Measurements from ENCODE around the gene E2F4.

E2F4 gene

GRCh38 chr16:67193536-67193935 is 1.6 kb downstream of the E2F4 start:
- no peak for TF ChIP-seq REST (IDR thresholded peaks at IDR 0.05; ENCODE audit: low read depth)
- no peak for TF ChIP-seq MAX (IDR thresholded peaks at IDR 0.05)
- no peak for TF ChIP-seq YY1 (IDR thresholded peaks at IDR 0.05; ENCODE audit: low read depth)
- TF ChIP-seq RAD21 (IDR thresholded peaks at IDR 0.05; ENCODE audit: low read depth): no peak
- no peak for TF ChIP-seq FOXM1 (IDR thresholded peaks at IDR 0.05; ENCODE audit: borderline replicate concordance, low read depth)
- TF ChIP-seq ZBTB7A (IDR thresholded peaks at IDR 0.05; ENCODE audit: low read depth): no peak
- TF ChIP-seq EP300 (IDR thresholded peaks at IDR 0.05; ENCODE audit: borderline replicate concordance): no peak
- no peak for TF ChIP-seq CEBPB (IDR thresholded peaks at IDR 0.05)
- no peak for TF ChIP-seq TEAD4 (IDR thresholded peaks at IDR 0.05)

DNA sequence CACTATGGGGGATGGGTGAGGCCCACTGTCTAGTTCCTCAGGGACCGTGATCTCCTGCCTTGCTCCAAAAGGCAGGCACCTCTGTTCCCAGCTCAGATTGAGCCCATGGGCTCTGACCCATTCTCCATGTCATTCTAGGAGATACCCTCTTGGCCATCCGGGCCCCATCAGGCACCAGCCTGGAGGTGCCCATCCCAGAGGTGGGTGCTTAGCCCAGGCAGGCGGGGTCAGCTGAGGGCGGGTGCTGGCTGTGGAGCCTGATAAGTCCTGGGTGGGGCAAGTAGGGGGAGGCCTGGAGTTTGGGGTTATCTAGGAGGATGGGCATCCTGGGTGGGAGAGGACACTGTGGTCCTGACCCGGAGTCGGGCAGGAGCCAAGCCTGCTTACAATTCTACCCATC is 2.3 kb downstream of the E2F4 start:
- TF ChIP-seq RAD21 (IDR thresholded peaks at IDR 0.05; ENCODE audit: low read depth): no peak
- no peak for TF ChIP-seq MAX (IDR thresholded peaks at IDR 0.05)
- TF ChIP-seq TAF1 (IDR thresholded peaks at IDR 0.05; ENCODE audit: low read depth): no peak
- TF ChIP-seq EP300 (IDR thresholded peaks at IDR 0.05; ENCODE audit: borderline replicate concordance): no peak
- no peak for TF ChIP-seq EGR1 (IDR thresholded peaks at IDR 0.05)
- TF ChIP-seq ZBTB7A (IDR thresholded peaks at IDR 0.05; ENCODE audit: low read depth): no peak
- TF ChIP-seq CREB1 (IDR thresholded peaks at IDR 0.05; ENCODE audit: low read depth): no peak
- no peak for TF ChIP-seq CEBPB (IDR thresholded peaks at IDR 0.05)

GRCh38 chr16:67195676-67196075 is 3.7 kb downstream of the E2F4 start:
- TF ChIP-seq RAD21 (IDR thresholded peaks at IDR 0.05; ENCODE audit: low read depth) (no peak), EP300 (IDR thresholded peaks at IDR 0.05; ENCODE audit: borderline replicate concordance) (no peak)

DNA sequence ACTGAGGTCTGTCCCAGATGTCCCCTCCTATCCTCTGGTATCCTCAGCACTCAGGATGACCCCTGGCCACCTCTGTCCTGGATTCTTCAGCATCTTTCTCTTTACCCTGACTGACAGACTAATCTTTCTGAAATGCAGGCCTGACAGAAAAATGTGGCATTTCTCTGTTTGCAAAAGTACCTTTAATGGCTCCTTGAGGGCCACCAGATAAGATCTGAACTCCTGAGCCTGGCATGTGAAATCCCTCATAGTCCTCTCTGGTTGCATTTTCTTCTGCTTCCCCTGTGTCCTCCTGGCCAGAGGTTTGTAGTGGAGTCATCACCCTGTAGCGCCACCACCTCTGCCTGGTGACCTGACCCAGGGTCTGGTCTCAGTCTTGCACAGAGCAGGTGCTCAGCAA is 4.9 kb downstream of the E2F4 start:
- no peak for TF ChIP-seq MAX (IDR thresholded peaks at IDR 0.05)

DNA sequence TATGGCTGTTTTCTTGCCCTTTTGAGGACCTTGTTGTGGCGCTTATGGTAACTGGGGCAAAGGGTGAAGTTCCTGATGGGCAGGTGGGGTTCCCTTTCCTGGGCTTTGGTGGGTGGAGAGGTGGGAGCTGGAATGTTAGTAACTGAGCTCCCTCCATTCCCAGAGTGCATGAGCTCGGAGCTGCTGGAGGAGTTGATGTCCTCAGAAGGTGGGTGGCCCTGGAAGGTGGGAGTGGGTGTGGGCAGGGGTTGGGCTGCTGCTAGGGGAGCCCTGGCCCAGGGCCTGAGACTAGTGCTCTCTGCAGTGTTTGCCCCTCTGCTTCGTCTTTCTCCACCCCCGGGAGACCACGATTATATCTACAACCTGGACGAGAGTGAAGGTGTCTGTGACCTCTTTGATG is 5.7 kb downstream of the E2F4 start:
- TF ChIP-seq CREB1 (IDR thresholded peaks at IDR 0.05; ENCODE audit: low read depth) (no peak), CEBPB (IDR thresholded peaks at IDR 0.05) (no peak), RAD21 (IDR thresholded peaks at IDR 0.05; ENCODE audit: low read depth) (no peak), REST (IDR thresholded peaks at IDR 0.05; ENCODE audit: low read depth) (no peak), TEAD4 (IDR thresholded peaks at IDR 0.05) (no peak), EGR1 (IDR thresholded peaks at IDR 0.05) (no peak), NFIC (IDR thresholded peaks at IDR 0.05) (no peak), YY1 (IDR thresholded peaks at IDR 0.05; ENCODE audit: low read depth) (no peak), ZBTB7A (IDR thresholded peaks at IDR 0.05; ENCODE audit: low read depth) (no peak), TAF1 (IDR thresholded peaks at IDR 0.05; ENCODE audit: low read depth) (no peak), MAX (IDR thresholded peaks at IDR 0.05) (no peak), EP300 (IDR thresholded peaks at IDR 0.05; ENCODE audit: borderline replicate concordance) (no peak), FOXM1 (IDR thresholded peaks at IDR 0.05; ENCODE audit: borderline replicate concordance, low read depth) (no peak), TCF12 (IDR thresholded peaks at IDR 0.05; ENCODE audit: low read depth) (no peak), USF1 (IDR thresholded peaks at IDR 0.05) (no peak)

DNA sequence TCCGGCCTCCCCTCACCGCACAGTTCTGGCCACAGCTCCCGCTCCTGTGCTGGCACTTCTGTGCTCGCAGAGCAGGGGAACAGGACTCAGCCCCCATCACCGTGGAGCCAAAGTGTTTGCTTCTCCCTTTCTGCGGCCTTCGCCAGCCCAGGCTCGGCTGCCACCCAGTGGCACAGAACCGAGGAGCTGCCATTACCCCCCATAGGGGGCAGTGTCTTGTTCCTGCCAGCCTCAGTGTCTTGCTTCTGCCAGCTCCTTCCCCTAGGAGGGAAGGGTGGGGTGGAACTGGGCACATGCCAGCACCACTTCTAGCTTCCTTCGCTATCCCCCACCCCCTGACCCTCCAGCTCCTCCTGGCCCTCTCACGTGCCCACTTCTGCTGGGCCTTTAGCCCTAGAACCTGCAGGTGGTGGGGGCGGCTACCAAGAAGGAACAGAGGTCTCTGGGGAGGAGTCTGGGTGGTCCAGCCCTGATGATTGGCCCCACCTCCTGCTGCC is 6.3 kb downstream of the E2F4 start:
- TF ChIP-seq RAD21 (IDR thresholded peaks at IDR 0.05; ENCODE audit: low read depth): peak; percentile 41; the same call in 1 of the 2 replicates
- 0 out of 2 replicates have a peak, but pooled peaks have one; percentile 49 for TF ChIP-seq ZBTB7A (IDR thresholded peaks at IDR 0.05; ENCODE audit: low read depth)
- no peak for TF ChIP-seq USF1 (IDR thresholded peaks at IDR 0.05)
- TF ChIP-seq YY1 (IDR thresholded peaks at IDR 0.05; ENCODE audit: low read depth): no peak
- 0 out of 2 replicates have a peak, but pooled peaks have one; percentile 21 for TF ChIP-seq NFIC (IDR thresholded peaks at IDR 0.05)

Measured in Ishikawa (cell line).